K562 (cell line): ENCODE data around the gene GPR107. TPM values are rescaled to one million over a fixed set of nuclear protein-coding genes. Genes with fewer than 3 reads are reported as not detected.

Source experiments
- ATF7 ChIP-seq: fragments of 450-650 bp; IDR thresholded peaks from 2 replicates; pipeline ENCODE4 v1.7.1; 2014; ENCODE audit warnings: mild to moderate bottlenecking, moderate library complexity
- HDAC1 ChIP-seq, 2 experiments: fragments of 450-650 bp; IDR thresholded peaks; 2 replicates each; pipeline ENCODE4 v1.6.1; 2016 to 2017; ENCODE audit warnings: inconsistent platforms in 1 of 2, mild to moderate bottlenecking in 1 of 2, moderate library complexity in 1 of 2
- HNRNPL ChIP-seq: fragments of 200-400 bp; formaldehyde crosslinking; IDR thresholded peaks from 2 replicates; pipeline ENCODE4 v1.6.1; 2017; ENCODE audit warnings: low read depth, mild to moderate bottlenecking, low read length
- KAT8 ChIP-seq: fragments of 450-650 bp; IDR thresholded peaks from 2 replicates; pipeline ENCODE4 v1.6.1; 2016; ENCODE audit warnings: low read depth, mild to moderate bottlenecking
- KDM5B ChIP-seq: fragments of 200-600 bp; sonication (generic); IDR thresholded peaks from 2 replicates; pipeline ENCODE4 v1.6.1; 2012; ENCODE audit warnings: low read depth, mild to moderate bottlenecking, moderate library complexity, low read length, control low read depth, inconsistent platforms; ENCODE audit not compliant: insufficient replicate concordance
- NBN ChIP-seq: fragments of 450-650 bp; IDR thresholded peaks from 2 replicates; pipeline ENCODE4 v1.6.1; 2016; ENCODE audit warnings: low read depth, mild to moderate bottlenecking
- RBFOX2 ChIP-seq: fragments of 200-400 bp; formaldehyde crosslinking; IDR thresholded peaks from 2 replicates; pipeline ENCODE4 v1.6.1; 2017; ENCODE audit warnings: low read depth, mild to moderate bottlenecking, low read length, moderate library complexity
- SNRNP70 ChIP-seq: fragments of 200-400 bp; formaldehyde crosslinking; optimal IDR thresholded peaks from 2 replicates; pipeline ENCODE3; 2017; ENCODE audit warnings: low read depth, low read length
- TBP ChIP-seq: optimal IDR thresholded peaks from 2 replicates; pipeline ENCODE3; 2011; ENCODE audit warnings: low read depth, low read length, improper control_type of control experiment
- TOE1 ChIP-seq, 2 experiments: fragments of 450-650 bp in 1 of 2; sonication (generic) in 1 of 2; formaldehyde crosslinking in 1 of 2; IDR thresholded peaks; 2 replicates each; pipeline versions ENCODE4 v1.7.1 to v1.8.0; 2016 to 2022; ENCODE audit warnings: borderline replicate concordance in 2 of 2, mild to moderate bottlenecking in 2 of 2, antibody characterized with exemption in 1 of 2, inconsistent platforms in 1 of 2, low read depth in 1 of 2, missing genetic modification reagents in 1 of 2, moderate library complexity in 1 of 2
- ZBED1 ChIP-seq: IDR thresholded peaks from 2 replicates; pipeline ENCODE4 v1.6.1; 2014
- ZBTB33 ChIP-seq: sonication (generic); formaldehyde crosslinking; IDR thresholded peaks from 2 replicates; pipeline ENCODE4 v1.8.1; 2023; ENCODE audit warnings: mild to moderate bottlenecking, missing genetic modification reagents
- ZFP36 ChIP-seq: fragments of 150-350 bp; IDR thresholded peaks from 2 replicates; pipeline ENCODE4 v1.6.1; 2018; ENCODE audit warnings: low read length, low read depth; ENCODE audit not compliant: partially characterized antibody
- ZFP91 ChIP-seq: sonication (generic); formaldehyde crosslinking; IDR thresholded peaks from 2 replicates; pipeline ENCODE4 v1.8.0; 2022; ENCODE audit warnings: mild to moderate bottlenecking, missing genetic modification reagents
- ZNF184 ChIP-seq: sonication (generic); formaldehyde crosslinking; IDR thresholded peaks from 2 replicates; pipeline ENCODE4 v1.5.0; 2020; ENCODE audit warnings: missing genetic modification reagents
- ZNF23 ChIP-seq: fragments of 250-450 bp; sonication (Bioruptor Pico); IDR thresholded peaks from 2 replicates; pipeline ENCODE4 v1.4.0; 2020; ENCODE audit warnings: mild to moderate bottlenecking
- ZNF316 ChIP-seq: fragments of 450-650 bp; IDR thresholded peaks from 2 replicates; pipeline ENCODE4 v1.6.1; 2016
- ZNF395 ChIP-seq: fragments of 200-800 bp; sonication (Bioruptor generic); IDR thresholded peaks from 2 replicates; pipeline ENCODE4 v1.6.1; 2017; ENCODE audit warnings: missing genetic modification characterization, missing compliant biosample characterization
- ZNF717 ChIP-seq: fragments of 250-450 bp; sonication (Bioruptor Pico); IDR thresholded peaks from 2 replicates; pipeline ENCODE4 v1.5.0; 2021
- ZNF740 ChIP-seq, 3 experiments: fragments of 200-800 bp in 1 of 3; sonication (Bioruptor generic) in 1 of 3; sonication (generic) in 1 of 3; formaldehyde crosslinking in 1 of 3; IDR thresholded peaks; 2 replicates each; pipeline versions ENCODE4 v1.6.1 to v1.8.0; 2016 to 2022; ENCODE audit warnings: mild to moderate bottlenecking in 2 of 3, missing compliant biosample characterization in 2 of 3, missing genetic modification characterization in 2 of 3, missing genetic modification reagents in 1 of 3
- ZNF77 ChIP-seq: fragments of 250-450 bp; sonication (Bioruptor Pico); IDR thresholded peaks from 2 replicates; pipeline ENCODE4 v1.5.0; 2020
- ZNF778 ChIP-seq: fragments of 450-650 bp; formaldehyde crosslinking; IDR thresholded peaks from 2 replicates; pipeline ENCODE4 v1.4.0; 2020; ENCODE audit warnings: mild to moderate bottlenecking, moderate library complexity
- polyA plus RNA-seq, 8 experiments: library from polyadenylated mRNA; depleted of rRNA in 4 of 8; stranded (reverse) in 5 of 8; unstranded in 3 of 8; fragments of >200 nt; fragmentation: Nextera tagmentation in 2 of 8; fragmentation: Illumina TruSeq in 1 of 8; extraction: Ambion mirVana in 2 of 8; extraction: Trizol in 1 of 8; gene quantifications; 2 replicates each; pipeline versions ENCODE4 v1.2.1 to v1.2.3, GENCODE V29; 2011 to 2014; ENCODE audit warnings: inconsistent platforms in 1 of 8, missing spikeins in 1 of 8
- total RNA-seq, 7 experiments: library from RNA; depleted of rRNA in 6 of 7; stranded (reverse); fragments of >200 nt in 6 of 7; fragmentation: Illumina TruSeq in 2 of 7; extraction: Trizol in 2 of 7; gene quantifications; 2 replicates each; pipeline versions ENCODE4 v1.2.1 to v1.2.3, GENCODE V29; 2011 to 2021; ENCODE audit warnings: low replicate concordance in 1 of 7

GPR107 gene
- total and polyA plus RNA-seq, 9 of the 15 experiments (the other 6 are each of a cell fraction or from before 2014, with no cell fraction given), result 3.2 to 34.6 (median 14.4) TPM

- TF ChIP-seq KAT8, result no peak
- TF ChIP-seq ZNF395 (CRISPR knock-in tag), result 0 out of 2 replicates have a peak, but pooled peaks have one; percentile 37
- TF ChIP-seq TOE1 (IDR thresholded peaks at IDR 0.05; ENCODE audit: borderline replicate concordance), result peak; percentile 65; the same call in 1 of the 2 replicates
- no peak for TF ChIP-seq TOE1 (CRISPR knock-in tag; IDR thresholded peaks at IDR 0.05; ENCODE audit: borderline replicate concordance, low read depth)
- TF ChIP-seq SNRNP70, result no peak
- no peak for TF ChIP-seq ZNF717 (CRISPR knock-in tag)
- no peak for TF ChIP-seq NBN
- TF ChIP-seq ZFP91, result peak; percentile 98
- TF ChIP-seq KDM5B, result no peak
- TF ChIP-seq TBP, result peak; percentile 25
- no peak for TF ChIP-seq ZNF740 (CRISPR knock-in tag; IDR thresholded peaks at IDR 0.05)
- TF ChIP-seq ZNF740 (tag; IDR thresholded peaks at IDR 0.05), result no peak
- TF ChIP-seq HNRNPL, result 0 out of 2 replicates have a peak, but pooled peaks have one; percentile 41
- TF ChIP-seq ATF7, result peak; percentile 59
- peak; percentile 68 for TF ChIP-seq RBFOX2
- TF ChIP-seq HDAC1 (IDR thresholded peaks at IDR 0.05), result peak in 1 of 2 experiments; percentile 41; a peak in 1 of 4 replicates
- no peak for TF ChIP-seq ZNF77 (CRISPR knock-in tag)
- TF ChIP-seq ZBED1, result 0 out of 2 replicates have a peak, but pooled peaks have one; percentile 41
- no peak for TF ChIP-seq ZNF23 (CRISPR knock-in tag)
- TF ChIP-seq ZNF778 (CRISPR knock-in tag), result no peak
- TF ChIP-seq ZNF316, result peak; percentile 17; the same call in 1 of the 2 replicates
- peak; percentile 84 for TF ChIP-seq ZFP36
- peak; percentile 27; the same call in 1 of the 2 replicates for TF ChIP-seq ZBTB33 (CRISPR knock-in tag)
- TF ChIP-seq ZNF184, result no peak
Measured at GRCh38 chr9:130186839-130187522, 133.3 kb downstream of the GPR107 start (continued).
